ENCODE results near the gene ZFYVE21.

Gene ZFYVE21

GRCh38 chr14:103731481-103731880, 15.9 kb downstream of the ZFYVE21 start:
- H3K4me3 ChIP-seq (ENCODE audit: low read length): no peak overlapping the region
- TF ChIP-seq CTCF (conservative IDR thresholded peaks at IDR 0.05; ENCODE audit: low read depth, low read length): no peak
- no peak for DNase-seq (ENCODE audit: low read depth)

GRCh38 chr14:103731916-103732867, 16.6 kb downstream of the ZFYVE21 start:
- TF ChIP-seq CTCF (conservative IDR thresholded peaks at IDR 0.05; ENCODE audit: low read depth, low read length): no peak
- no peak overlapping the region for H3K4me3 ChIP-seq (ENCODE audit: low read length)
- no peak for DNase-seq (ENCODE audit: low read depth)

GRCh38 chr14:103732868-103733620, 17.4 kb downstream of the ZFYVE21 start:
- no peak for TF ChIP-seq CTCF (conservative IDR thresholded peaks at IDR 0.05; ENCODE audit: low read depth, low read length)
- DNase-seq (ENCODE audit: low read depth): no peak
- no peak overlapping the region for H3K4me3 ChIP-seq (ENCODE audit: low read length)

GRCh38 chr14:103733651-103734050, 18.0 kb downstream of the ZFYVE21 start:
- no peak for DNase-seq (ENCODE audit: low read depth)
- H3K4me3 ChIP-seq (ENCODE audit: low read length): no peak overlapping the region
- no peak for TF ChIP-seq CTCF (conservative IDR thresholded peaks at IDR 0.05; ENCODE audit: low read depth, low read length)

GRCh38 chr14:103734081-103734888, 18.7 kb downstream of the ZFYVE21 start:
- H3K4me3 ChIP-seq (ENCODE audit: low read length): no peak overlapping the region

More at GRCh38 chr14:103734081-103734888, 18.7 kb downstream of the ZFYVE21 start:
- no peak for DNase-seq (ENCODE audit: low read depth)
- TF ChIP-seq CTCF (conservative IDR thresholded peaks at IDR 0.05; ENCODE audit: low read depth, low read length): no peak
